Measurements from ENCODE around the gene IGF2.

Gene IGF2

DNA sequence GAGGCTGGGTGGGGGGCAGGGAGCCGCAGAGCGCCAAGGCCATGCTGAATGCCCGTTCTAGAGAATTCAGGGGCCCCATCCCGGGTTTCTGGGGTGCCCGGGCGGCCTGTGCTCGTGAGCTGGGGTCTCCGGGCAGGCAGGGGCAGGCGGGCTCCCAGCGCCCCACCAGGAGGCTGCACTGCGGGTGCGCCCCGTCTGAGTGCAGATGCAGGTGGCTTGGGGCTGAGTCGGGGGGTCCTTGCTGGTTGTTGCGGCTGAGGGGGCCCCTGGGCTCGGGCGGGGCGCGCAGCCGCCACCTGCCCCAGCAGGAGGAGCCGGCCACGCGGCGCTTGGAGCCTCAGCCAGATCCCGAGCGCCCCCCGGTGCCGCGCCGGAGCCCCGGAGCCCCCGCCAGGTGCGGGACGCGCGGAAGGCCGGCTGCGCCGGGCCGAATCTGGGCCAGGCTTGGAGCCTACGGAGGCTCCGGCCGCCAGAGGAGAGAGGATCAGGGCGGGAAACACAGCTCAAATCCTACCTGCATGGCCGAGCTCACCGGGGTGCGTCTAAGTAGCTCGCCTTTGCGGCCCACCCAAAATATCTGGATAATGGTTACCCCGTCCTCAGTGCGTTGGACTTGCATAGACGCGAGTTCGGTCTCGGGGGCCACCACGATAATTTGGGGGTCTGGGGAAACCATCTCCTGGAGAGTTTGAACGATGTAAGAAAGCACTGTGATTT is 590 bp upstream of the IGF2 start:
- Histone ChIP-seq H3K27me3 (replicated peaks) (peaks cover 44% of the 10 kb centered on the region), H3K4me3 (ENCODE audit: low read depth, low read length) (no peak overlapping the region), H3K36me3 (replicated peaks) (no peaks in the 10 kb centered on the region), H3K27ac (no peak overlapping the region)
- DNase-seq, result no peak
- in situ Hi-C loops (cut with HindIII; ENCODE audit: low pct_ligation_motif_present, low sequenced_read_pairs), result no loop called here
- TF ChIP-seq, protein P1, sequence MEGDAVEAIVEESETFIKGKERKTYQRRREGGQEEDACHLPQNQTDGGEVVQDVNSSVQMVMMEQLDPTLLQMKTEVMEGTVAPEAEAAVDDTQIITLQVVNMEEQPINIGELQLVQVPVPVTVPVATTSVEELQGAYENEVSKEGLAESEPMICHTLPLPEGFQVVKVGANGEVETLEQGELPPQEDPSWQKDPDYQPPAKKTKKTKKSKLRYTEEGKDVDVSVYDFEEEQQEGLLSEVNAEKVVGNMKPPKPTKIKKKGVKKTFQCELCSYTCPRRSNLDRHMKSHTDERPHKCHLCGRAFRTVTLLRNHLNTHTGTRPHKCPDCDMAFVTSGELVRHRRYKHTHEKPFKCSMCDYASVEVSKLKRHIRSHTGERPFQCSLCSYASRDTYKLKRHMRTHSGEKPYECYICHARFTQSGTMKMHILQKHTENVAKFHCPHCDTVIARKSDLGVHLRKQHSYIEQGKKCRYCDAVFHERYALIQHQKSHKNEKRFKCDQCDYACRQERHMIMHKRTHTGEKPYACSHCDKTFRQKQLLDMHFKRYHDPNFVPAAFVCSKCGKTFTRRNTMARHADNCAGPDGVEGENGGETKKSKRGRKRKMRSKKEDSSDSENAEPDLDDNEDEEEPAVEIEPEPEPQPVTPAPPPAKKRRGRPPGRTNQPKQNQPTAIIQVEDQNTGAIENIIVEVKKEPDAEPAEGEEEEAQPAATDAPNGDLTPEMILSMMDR (IDR thresholded peaks at IDR 0.05; ENCODE audit: low read depth, low read length, missing control alignments), result no peak

GRCh38 chr11:2138431-2139122 is 612 bp downstream of the IGF2 start:
- no peak for DNase-seq
- in situ Hi-C loops (cut with HindIII; ENCODE audit: low pct_ligation_motif_present, low sequenced_read_pairs), result no loop called here
- Histone ChIP-seq H3K36me3 (replicated peaks) (no peaks in the 10 kb centered on the region), H3K27me3 (replicated peaks) (peaks cover 35% of the 10 kb centered on the region), H3K27ac (no peak overlapping the region), H3K4me3 (ENCODE audit: low read depth, low read length) (peak overlapping the region; percentile 22)
- TF ChIP-seq, protein P1 (IDR thresholded peaks at IDR 0.05; ENCODE audit: low read depth, low read length, missing control alignments), result no peak

GRCh38 chr11:2138068-2138430 is 1.1 kb downstream of the IGF2 start:
- TF ChIP-seq, protein P1 (IDR thresholded peaks at IDR 0.05; ENCODE audit: low read depth, low read length, missing control alignments), result no peak
- H3K36me3 ChIP-seq (replicated peaks), result no peaks in the 10 kb centered on the region
- peak overlapping the region; percentile 22 for H3K4me3 ChIP-seq (ENCODE audit: low read depth, low read length)
- in situ Hi-C loops (cut with HindIII; ENCODE audit: low pct_ligation_motif_present, low sequenced_read_pairs), result no loop called here
- H3K27me3 ChIP-seq (replicated peaks), result peaks cover 32% of the 10 kb centered on the region
- H3K27ac ChIP-seq, result no peak overlapping the region
- DNase-seq, result no peak

- H3K36me3 ChIP-seq (replicated peaks), result no peaks in the 10 kb centered on the region
- DNase-seq, result peak; percentile 62
- H3K27ac ChIP-seq, result no peak overlapping the region
- in situ Hi-C loops (cut with HindIII; ENCODE audit: low pct_ligation_motif_present, low sequenced_read_pairs), result no loop called here
- peak overlapping the region; percentile 39 for H3K4me3 ChIP-seq (ENCODE audit: low read depth, low read length)
- H3K27me3 ChIP-seq (replicated peaks), result peaks cover 26% of the 10 kb centered on the region
- TF ChIP-seq, protein P1 (IDR thresholded peaks at IDR 0.05; ENCODE audit: low read depth, low read length, missing control alignments), result no peak
These were observed 1.8 kb downstream of the IGF2 start for GRCh38 chr11:2137202-2138067.

GRCh38 chr11:2136952-2137201 is 2.3 kb downstream of the IGF2 start:
- no peaks in the 10 kb centered on the region for H3K36me3 ChIP-seq (replicated peaks)
- TF ChIP-seq, protein P1 (IDR thresholded peaks at IDR 0.05; ENCODE audit: low read depth, low read length, missing control alignments), result no peak
- no peak for DNase-seq
- peaks cover 25% of the 10 kb centered on the region for H3K27me3 ChIP-seq (replicated peaks)
- peak overlapping the region; percentile 24 for H3K4me3 ChIP-seq (ENCODE audit: low read depth, low read length)
- H3K27ac ChIP-seq, result no peak overlapping the region
- in situ Hi-C loops (cut with HindIII; ENCODE audit: low pct_ligation_motif_present, low sequenced_read_pairs), result no loop called here
